Measurements from ENCODE around the gene PLS3. TPM values are rescaled to one million over a fixed set of nuclear protein-coding genes. Genes with fewer than 3 reads are reported as not detected.
A peak's percentile ranks its signal among the peaks of the same experiment; 100 is the strongest.

The PLS3 gene
- total and polyA plus RNA-seq, 5 donors from 2014 or later: 1.3 to 5.3 (median 2.9) TPM

- DNase-seq: no peak
- H3K4me1 Mint-ChIP-seq: no peaks in the 10 kb centered on the region
- H3K9me3 Mint-ChIP-seq: no peaks in the 10 kb centered on the region
- no peaks in the 10 kb centered on the region for H3K4me1 ChIP-seq (ENCODE audit: control insufficient read depth, insufficient read depth, low read length, poor library complexity, severe bottlenecking)
- no peak overlapping the region for H3K4me3 ChIP-seq (ENCODE audit: low read depth, low read length)
- no peak for ATAC-seq (ENCODE audit: low read depth in 2 of 2)
- H3K27me3 ChIP-seq (ENCODE audit: control insufficient read depth, insufficient read depth, low read length): no peaks in the 10 kb centered on the region
- no peaks in the 10 kb centered on the region for H3K36me3 Mint-ChIP-seq
- H3K27me3 Mint-ChIP-seq: no peaks in the 10 kb centered on the region
- H3K27ac Mint-ChIP-seq: peak overlapping the region in 1 of 3 donors; percentile 71
- H3K27ac ChIP-seq (ENCODE audit: insufficient read depth, low read length, poor library complexity, severe bottlenecking): no peak overlapping the region
- no peaks in the 10 kb centered on the region for H3K36me3 ChIP-seq (ENCODE audit: control insufficient read depth, insufficient read depth, low read length)
- H3K9me3 ChIP-seq (ENCODE audit: control insufficient read depth in 2 of 2, low read length in 2 of 2): no peaks in the 10 kb centered on the region
- H3K4me3 Mint-ChIP-seq: no peak overlapping the region
These were observed 34.1 kb downstream of the PLS3 start for GRCh38 chrX:115595049-115595448.

- no peak for DNase-seq
- Mint-ChIP-seq H3K27me3 (no peaks in the 10 kb centered on the region), H3K27ac (no peak overlapping the region), H3K4me3 (no peak overlapping the region), H3K9me3 (peaks cover 0 to 5% (median 0%) of the 10 kb centered on the region in 7 donors), H3K4me1 (no peaks in the 10 kb centered on the region), H3K36me3 (no peaks in the 10 kb centered on the region)
- Histone ChIP-seq H3K9me3 (ENCODE audit: control insufficient read depth in 2 of 2, low read length in 2 of 2) (no peaks in the 10 kb centered on the region), H3K36me3 (ENCODE audit: control insufficient read depth, insufficient read depth, low read length) (no peaks in the 10 kb centered on the region), H3K27ac (ENCODE audit: insufficient read depth, low read length, poor library complexity, severe bottlenecking) (no peak overlapping the region), H3K4me1 (ENCODE audit: control insufficient read depth, insufficient read depth, low read length, poor library complexity, severe bottlenecking) (no peaks in the 10 kb centered on the region), H3K4me3 (ENCODE audit: low read depth, low read length) (no peak overlapping the region), H3K27me3 (ENCODE audit: control insufficient read depth, insufficient read depth, low read length) (no peaks in the 10 kb centered on the region)
- ATAC-seq (ENCODE audit: low read depth in 2 of 2): no peak
These were observed 37.6 kb downstream of the PLS3 start for GRCh38 chrX:115598556-115598955.

- no peaks in the 10 kb centered on the region for H3K36me3 Mint-ChIP-seq
- no peak overlapping the region for H3K4me3 Mint-ChIP-seq
- no peak for ATAC-seq (ENCODE audit: low read depth in 2 of 2)
- no peak overlapping the region for H3K27ac Mint-ChIP-seq
- H3K27me3 Mint-ChIP-seq: no peaks in the 10 kb centered on the region
- Histone ChIP-seq H3K9me3 (ENCODE audit: control insufficient read depth in 2 of 2, low read length in 2 of 2) (no peaks in the 10 kb centered on the region), H3K27ac (ENCODE audit: insufficient read depth, low read length, poor library complexity, severe bottlenecking) (no peak overlapping the region), H3K36me3 (ENCODE audit: control insufficient read depth, insufficient read depth, low read length) (no peaks in the 10 kb centered on the region), H3K4me1 (ENCODE audit: control insufficient read depth, insufficient read depth, low read length, poor library complexity, severe bottlenecking) (no peaks in the 10 kb centered on the region), H3K4me3 (ENCODE audit: low read depth, low read length) (no peak overlapping the region), H3K27me3 (ENCODE audit: control insufficient read depth, insufficient read depth, low read length) (no peaks in the 10 kb centered on the region)
- no peak for DNase-seq
- H3K4me1 Mint-ChIP-seq: no peaks in the 10 kb centered on the region
- H3K9me3 Mint-ChIP-seq: peaks cover 0 to 5% (median 0%) of the 10 kb centered on the region in 7 donors
These were observed 41.3 kb downstream of the PLS3 start for GRCh38 chrX:115602308-115602707.

- H3K36me3 Mint-ChIP-seq: no peaks in the 10 kb centered on the region
- no peak overlapping the region for H3K4me3 ChIP-seq (ENCODE audit: low read depth, low read length)
- H3K27ac Mint-ChIP-seq: no peak overlapping the region
- H3K9me3 ChIP-seq (ENCODE audit: control insufficient read depth in 2 of 2, low read length in 2 of 2): no peaks in the 10 kb centered on the region
- H3K9me3 Mint-ChIP-seq: peaks cover 0 to 5% (median 0%) of the 10 kb centered on the region in 7 donors
- DNase-seq (no peak), ATAC-seq (ENCODE audit: low read depth in 2 of 2) (no peak)
- H3K4me1 Mint-ChIP-seq: no peaks in the 10 kb centered on the region
- no peak overlapping the region for H3K4me3 Mint-ChIP-seq
- no peaks in the 10 kb centered on the region for H3K36me3 ChIP-seq (ENCODE audit: control insufficient read depth, insufficient read depth, low read length)
- H3K4me1 ChIP-seq (ENCODE audit: control insufficient read depth, insufficient read depth, low read length, poor library complexity, severe bottlenecking): no peaks in the 10 kb centered on the region
- H3K27me3 ChIP-seq (ENCODE audit: control insufficient read depth, insufficient read depth, low read length): no peaks in the 10 kb centered on the region
- no peaks in the 10 kb centered on the region for H3K27me3 Mint-ChIP-seq
- H3K27ac ChIP-seq (ENCODE audit: insufficient read depth, low read length, poor library complexity, severe bottlenecking): no peak overlapping the region
These were observed 41.9 kb downstream of the PLS3 start for GRCh38 chrX:115602729-115603389.

- no peak for ATAC-seq (ENCODE audit: low read depth in 2 of 2)
- no peaks in the 10 kb centered on the region for H3K4me1 ChIP-seq (ENCODE audit: control insufficient read depth, insufficient read depth, low read length, poor library complexity, severe bottlenecking)
- H3K4me3 ChIP-seq (ENCODE audit: low read depth, low read length): no peak overlapping the region
- H3K27ac ChIP-seq (ENCODE audit: insufficient read depth, low read length, poor library complexity, severe bottlenecking): no peak overlapping the region
- no peaks in the 10 kb centered on the region for H3K36me3 ChIP-seq (ENCODE audit: control insufficient read depth, insufficient read depth, low read length)
- no peaks in the 10 kb centered on the region for H3K36me3 Mint-ChIP-seq
- H3K4me3 Mint-ChIP-seq: no peak overlapping the region
- H3K27me3 Mint-ChIP-seq: no peaks in the 10 kb centered on the region
- H3K9me3 Mint-ChIP-seq: peaks cover 0 to 7% (median 0%) of the 10 kb centered on the region in 7 donors
- no peak overlapping the region for H3K27ac Mint-ChIP-seq
- no peaks in the 10 kb centered on the region for H3K9me3 ChIP-seq (ENCODE audit: control insufficient read depth in 2 of 2, low read length in 2 of 2)
- no peaks in the 10 kb centered on the region for H3K4me1 Mint-ChIP-seq
- DNase-seq: no peak
- no peaks in the 10 kb centered on the region for H3K27me3 ChIP-seq (ENCODE audit: control insufficient read depth, insufficient read depth, low read length)
These were observed 42.6 kb downstream of the PLS3 start for GRCh38 chrX:115603534-115604074.

GRCh38 chrX:115606861-115607260 lies 45.9 kb downstream of the PLS3 start:
- H3K36me3 ChIP-seq (ENCODE audit: control insufficient read depth, insufficient read depth, low read length): no peaks in the 10 kb centered on the region
- H3K27ac ChIP-seq (ENCODE audit: insufficient read depth, low read length, poor library complexity, severe bottlenecking): no peak overlapping the region
- Mint-ChIP-seq H3K9me3 (peaks cover 0 to 6% (median 0%) of the 10 kb centered on the region in 7 donors), H3K4me3 (no peak overlapping the region), H3K36me3 (no peaks in the 10 kb centered on the region), H3K27me3 (no peaks in the 10 kb centered on the region), H3K27ac (no peak overlapping the region), H3K4me1 (no peaks in the 10 kb centered on the region)
- no peak for DNase-seq
- no peaks in the 10 kb centered on the region for H3K9me3 ChIP-seq (ENCODE audit: control insufficient read depth in 2 of 2, low read length in 2 of 2)
- no peaks in the 10 kb centered on the region for H3K4me1 ChIP-seq (ENCODE audit: control insufficient read depth, insufficient read depth, low read length, poor library complexity, severe bottlenecking)
- H3K27me3 ChIP-seq (ENCODE audit: control insufficient read depth, insufficient read depth, low read length): no peaks in the 10 kb centered on the region
- H3K4me3 ChIP-seq (ENCODE audit: low read depth, low read length): no peak overlapping the region
- no peak for ATAC-seq (ENCODE audit: low read depth in 2 of 2)

GRCh38 chrX:115609621-115610020 lies 48.6 kb downstream of the PLS3 start:
- no peak overlapping the region for H3K4me3 Mint-ChIP-seq
- peaks cover 0 to 2% (median 0%) of the 10 kb centered on the region in 7 donors for H3K9me3 Mint-ChIP-seq

GRCh38 chrX:115616943-115617563 lies 56.1 kb downstream of the PLS3 start:
- no peak for ATAC-seq (ENCODE audit: low read depth in 2 of 2)
- H3K27me3 Mint-ChIP-seq: no peaks in the 10 kb centered on the region
- H3K27me3 ChIP-seq (ENCODE audit: control insufficient read depth, insufficient read depth, low read length): no peaks in the 10 kb centered on the region
- no peak overlapping the region for H3K4me3 ChIP-seq (ENCODE audit: low read depth, low read length)
- H3K4me3 Mint-ChIP-seq: no peak overlapping the region
- H3K36me3 Mint-ChIP-seq: no peaks in the 10 kb centered on the region
- H3K4me1 ChIP-seq (ENCODE audit: control insufficient read depth, insufficient read depth, low read length, poor library complexity, severe bottlenecking): no peaks in the 10 kb centered on the region
- no peak overlapping the region for H3K27ac ChIP-seq (ENCODE audit: insufficient read depth, low read length, poor library complexity, severe bottlenecking)
- no peaks in the 10 kb centered on the region for H3K9me3 Mint-ChIP-seq
- H3K36me3 ChIP-seq (ENCODE audit: control insufficient read depth, insufficient read depth, low read length): no peaks in the 10 kb centered on the region
- DNase-seq: peak in 1 of 3 donors; percentile 4
- no peaks in the 10 kb centered on the region for H3K4me1 Mint-ChIP-seq
- no peak overlapping the region for H3K27ac Mint-ChIP-seq
- no peaks in the 10 kb centered on the region for H3K9me3 ChIP-seq (ENCODE audit: control insufficient read depth in 2 of 2, low read length in 2 of 2)

More at GRCh38 chrX:115609621-115610020, 48.6 kb downstream of the PLS3 start:
- Histone ChIP-seq H3K9me3 (ENCODE audit: control insufficient read depth in 2 of 2, low read length in 2 of 2) (no peaks in the 10 kb centered on the region), H3K27me3 (ENCODE audit: control insufficient read depth, insufficient read depth, low read length) (no peaks in the 10 kb centered on the region), H3K4me1 (ENCODE audit: control insufficient read depth, insufficient read depth, low read length, poor library complexity, severe bottlenecking) (no peaks in the 10 kb centered on the region), H3K36me3 (ENCODE audit: control insufficient read depth, insufficient read depth, low read length) (no peaks in the 10 kb centered on the region), H3K27ac (ENCODE audit: insufficient read depth, low read length, poor library complexity, severe bottlenecking) (no peak overlapping the region), H3K4me3 (ENCODE audit: low read depth, low read length) (no peak overlapping the region)
- no peaks in the 10 kb centered on the region for H3K36me3 Mint-ChIP-seq
- no peaks in the 10 kb centered on the region for H3K4me1 Mint-ChIP-seq
- no peak overlapping the region for H3K27ac Mint-ChIP-seq
- H3K27me3 Mint-ChIP-seq: no peaks in the 10 kb centered on the region
- DNase-seq: no peak
- no peak for ATAC-seq (ENCODE audit: low read depth in 2 of 2)
